Neural cell (in vitro differentiated cells): ENCODE data around the gene HDGF.

Source experiments
- CTCF ChIP-seq: fragments of 450-650 bp; IDR thresholded peaks from 2 replicates; pipeline ENCODE4 v1.5.1; 2014; ENCODE audit warnings: antibody characterized with exemption, mild to moderate bottlenecking, moderate library complexity; ENCODE audit not compliant: poor library complexity, severe bottlenecking
- EZH2 ChIP-seq: fragments of 200-600, 300-800 bp; shearing (Covaris generic), sonication (generic); IDR thresholded peaks from 2 replicates; pipeline ENCODE4 v1.6.1; 2014; ENCODE audit warnings: antibody characterized with exemption, low read length, borderline replicate concordance, mild to moderate bottlenecking; ENCODE audit not compliant: insufficient read depth, poor library complexity, severe bottlenecking
- POLR2AphosphoS5 ChIP-seq: IDR thresholded peaks from 2 replicates; pipeline ENCODE4 v1.6.1; 2012
- RAD21 ChIP-seq: fragments of 450-650 bp; conservative IDR thresholded peaks from 2 replicates; pipeline ENCODE4 v1.6.1; 2014; ENCODE audit warnings: antibody characterized with exemption, mild to moderate bottlenecking, moderate library complexity
- REST ChIP-seq: IDR thresholded peaks from 2 replicates; pipeline ENCODE4 v1.6.1; 2012; ENCODE audit warnings: borderline replicate concordance

GRCh38 chr1:156704930-156705320, 46.5 kb downstream of the HDGF start:
- TF ChIP-seq CTCF (no peak), EZH2 (no peak), RAD21 (no peak), POLR2AphosphoS5 (no peak), REST (no peak)
